Neural progenitor cell (in vitro differentiated cells): Measurements from ENCODE around the gene PTPN11. TPM values are rescaled to one million over a fixed set of nuclear protein-coding genes. Genes with fewer than 3 reads are reported as not detected.
"Not testable (repeated sequence)": the region's sequence is repeated elsewhere in the genome, so short reads cannot be mapped to it uniquely, and the experiment has no call there.

Experiments
- DNase-seq: peaks from one replicate; pipeline ENCODE4 v3.0.0-alpha.2; 2016; ENCODE audit warnings: low spot score
- H2AFZ ChIP-seq: fragments of 200-600 bp; sonication (generic); replicated peaks from 2 replicates; pipeline ENCODE4 v1.6.1; 2016; ENCODE audit warnings: antibody characterized with exemption
- H3F3A ChIP-seq: fragments of 200-600 bp; sonication (generic); 2 replicates; pipeline ENCODE4 v1.6.1; 2016; ENCODE audit warnings: antibody characterized with exemption, low read depth
- H3K27ac ChIP-seq: fragments of 200-600 bp; sonication (generic); 2 replicates; pipeline ENCODE4 v1.5.1; 2016; ENCODE audit warnings: mild to moderate bottlenecking
- H3K27me3 ChIP-seq: fragments of 200-600 bp; sonication (generic); 2 replicates; pipeline ENCODE4 v1.6.1; 2016; ENCODE audit warnings: mild to moderate bottlenecking, moderate library complexity
- H3K36me3 ChIP-seq: fragments of 200-600 bp; sonication (generic); 2 replicates; pipeline ENCODE4 v1.5.1; 2016
- H3K4me1 ChIP-seq: fragments of 200-600 bp; sonication (generic); 2 replicates; pipeline ENCODE4 v1.6.1; 2016; ENCODE audit warnings: mixed run types
- H3K4me2 ChIP-seq: fragments of 200-600 bp; sonication (generic); 2 replicates; pipeline ENCODE4 v1.6.1; 2016
- H3K4me3 ChIP-seq: fragments of 200-600 bp; sonication (generic); 2 replicates; pipeline ENCODE4 v1.5.1; 2016
- H3K79me2 ChIP-seq: fragments of 200-600 bp; sonication (generic); 2 replicates; pipeline ENCODE4 v1.6.1; 2016; ENCODE audit warnings: low read depth
- H3K9ac ChIP-seq: fragments of 200-600 bp; sonication (generic); 2 replicates; pipeline ENCODE4 v1.6.1; 2016
- H3K9me3 ChIP-seq: fragments of 200-600 bp; sonication (generic); 2 replicates; pipeline ENCODE4 v1.5.1; 2016; ENCODE audit warnings: low read depth
- H4K20me1 ChIP-seq: fragments of 200-600 bp; sonication (generic); 2 replicates; pipeline ENCODE4 v1.6.1; 2016; ENCODE audit warnings: low read depth
- H3K27ac Mint-ChIP-seq: 3 replicates; pipeline ENCODE4 v1.8.0; 2021; ENCODE audit warnings: mixed read lengths
- H3K27me3 Mint-ChIP-seq: 2 replicates; pipeline ENCODE4 v1.8.0; 2022; ENCODE audit warnings: low read depth, mild to moderate bottlenecking, inconsistent platforms, moderate library complexity, mixed read lengths; ENCODE audit not compliant: insufficient read depth
- H3K36me3 Mint-ChIP-seq: 3 replicates; pipeline ENCODE4 v1.8.0; 2021; ENCODE audit warnings: mixed read lengths
- H3K4me1 Mint-ChIP-seq: 3 replicates; pipeline ENCODE4 v1.8.0; 2021; ENCODE audit warnings: mixed read lengths
- H3K4me3 Mint-ChIP-seq: 3 replicates; pipeline ENCODE4 v1.8.0; 2021; ENCODE audit warnings: mild to moderate bottlenecking, moderate library complexity, mixed read lengths
- H3K9me3 Mint-ChIP-seq: 3 replicates; pipeline ENCODE4 v1.8.0; 2020; ENCODE audit warnings: mixed read lengths
- CTCF ChIP-seq: fragments of 200-600 bp; sonication (generic); IDR thresholded peaks from 2 replicates; pipeline ENCODE4 v1.5.1; 2017; ENCODE audit warnings: antibody characterized with exemption, mild to moderate bottlenecking
- EZH2 ChIP-seq: fragments of 200-600 bp; sonication (generic); IDR thresholded peaks from 2 replicates; pipeline ENCODE4 v1.6.1; 2017; ENCODE audit warnings: antibody characterized with exemption, mild to moderate bottlenecking, moderate library complexity
- EZH2phosphoT487 ChIP-seq: fragments of 200-600 bp; sonication (generic); IDR thresholded peaks from 2 replicates; pipeline ENCODE4 v1.6.1; 2017; ENCODE audit warnings: antibody characterized with exemption
- total RNA-seq: library from RNA; depleted of rRNA; stranded (reverse); fragments of >200 nt; gene quantifications from 2 replicates; pipeline ENCODE4 v1.2.3, GENCODE V29; 2015; ENCODE audit warnings: low replicate concordance

Gene PTPN11
- total RNA-seq, 1 donor from 2014 or later, result 85.2 TPM

- no peak for TF ChIP-seq EZH2phosphoT487
- TF ChIP-seq CTCF, result no peak
- H3K27me3 Mint-ChIP-seq, result peaks cover 12% of the 10 kb centered on the region
- peaks cover 3% of the 10 kb centered on the region for H4K20me1 ChIP-seq
- H3K4me3 ChIP-seq, result no peak overlapping the region
- no peak overlapping the region for H3K27ac Mint-ChIP-seq
- peaks cover 2% of the 10 kb centered on the region for H3K4me1 Mint-ChIP-seq
- H3K27ac ChIP-seq, result no peak overlapping the region
- H3K9me3 ChIP-seq, result no peaks in the 10 kb centered on the region
- H3K4me2 ChIP-seq, result no peak overlapping the region
- H3K79me2 ChIP-seq, result peaks cover 15% of the 10 kb centered on the region
- no peaks in the 10 kb centered on the region for H3K9me3 Mint-ChIP-seq
- H3K27me3 ChIP-seq, result no peaks in the 10 kb centered on the region
- DNase-seq, result no peak
- peaks cover 15% of the 10 kb centered on the region for H3F3A ChIP-seq
- H3K9ac ChIP-seq, result no peak overlapping the region
- H3K36me3 Mint-ChIP-seq, result peaks cover 2% of the 10 kb centered on the region
- no peaks in the 10 kb centered on the region for H3K4me1 ChIP-seq
- no peaks in the 10 kb centered on the region for H3K36me3 ChIP-seq
- H3K4me3 Mint-ChIP-seq, result no peak overlapping the region
- no peak overlapping the region for H2AFZ ChIP-seq
Observed at GRCh38 chr12:112413855-112414625, 4.7 kb upstream of the PTPN11 start.

DNA sequence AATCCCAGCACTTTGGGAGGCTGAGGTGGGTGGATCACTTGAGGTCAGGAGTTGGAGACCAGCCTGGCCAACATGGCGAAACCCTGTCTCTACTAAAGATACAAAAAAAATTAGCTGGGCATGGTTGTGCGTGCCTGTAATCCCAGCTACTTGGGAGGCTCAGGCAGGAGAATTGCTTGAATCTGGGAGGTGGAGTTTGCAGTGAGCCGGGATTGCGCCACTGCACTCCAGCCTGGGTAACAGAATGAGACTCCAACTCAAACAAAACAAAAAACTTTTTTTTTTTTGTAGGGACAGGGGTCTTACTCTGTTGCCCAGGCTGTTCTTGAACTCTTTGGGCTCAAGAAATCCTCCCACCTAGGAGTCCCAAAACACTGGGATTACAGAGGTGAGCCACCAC lies 3.3 kb upstream of the PTPN11 start:
- not testable (repeated sequence) for H3K4me2 ChIP-seq, H3K4me1 ChIP-seq, H3K27me3 Mint-ChIP-seq, H3K27ac ChIP-seq, H3K36me3 ChIP-seq, H3K9ac ChIP-seq, H3K9me3 ChIP-seq, H3K27me3 ChIP-seq, H3K4me1 Mint-ChIP-seq, DNase-seq, H3K4me3 Mint-ChIP-seq, H3K4me3 ChIP-seq, H3K36me3 Mint-ChIP-seq, H2AFZ ChIP-seq, H3K27ac Mint-ChIP-seq, H3K9me3 Mint-ChIP-seq
- H3K79me2 ChIP-seq, result peaks cover 26% of the 10 kb centered on the region
- peaks cover 14% of the 10 kb centered on the region for H3F3A ChIP-seq
- H4K20me1 ChIP-seq, result peaks cover 10% of the 10 kb centered on the region

DNA sequence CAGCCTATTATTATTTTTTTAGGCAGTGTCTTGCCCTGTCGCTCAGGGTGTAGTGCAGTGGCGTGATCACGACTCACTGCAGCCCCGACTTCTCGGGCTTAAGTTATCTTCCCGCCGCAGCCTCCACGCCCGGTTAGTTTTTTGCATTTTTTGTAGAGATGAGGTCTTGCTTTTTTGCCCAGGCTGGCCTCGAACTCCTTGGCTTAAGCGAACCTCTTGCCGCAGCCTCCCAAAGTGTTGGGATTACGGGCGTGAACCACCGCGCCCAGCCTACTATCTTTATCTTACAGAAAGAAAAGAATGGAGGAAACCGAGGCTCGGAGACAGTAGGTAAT lies 507 bp upstream of the PTPN11 start:
- peaks cover 2% of the 10 kb centered on the region for H3K36me3 Mint-ChIP-seq
- H3K27ac Mint-ChIP-seq, result peak overlapping the region; percentile 87
- H3K4me3 ChIP-seq, result peak overlapping the region; percentile 99
- H3K9ac ChIP-seq, result peak overlapping the region; percentile 91
- peak overlapping the region; percentile 96 for H2AFZ ChIP-seq
- H3K4me2 ChIP-seq, result peak overlapping the region; percentile 82
- H3K79me2 ChIP-seq, result peaks cover 54% of the 10 kb centered on the region
- H3K4me3 Mint-ChIP-seq, result peak overlapping the region; percentile 95
- no peak for TF ChIP-seq CTCF
- TF ChIP-seq EZH2, result no peak
- no peak for TF ChIP-seq EZH2phosphoT487
- H3K27ac ChIP-seq, result peak overlapping the region; percentile 90
- H3K36me3 ChIP-seq, result no peaks in the 10 kb centered on the region
- no peaks in the 10 kb centered on the region for H3K9me3 Mint-ChIP-seq
- peaks cover 13% of the 10 kb centered on the region for H3K4me1 Mint-ChIP-seq
- peaks cover 8% of the 10 kb centered on the region for H3F3A ChIP-seq
- peaks cover 38% of the 10 kb centered on the region for H4K20me1 ChIP-seq
- H3K27me3 Mint-ChIP-seq, result peaks cover 6% of the 10 kb centered on the region
- peaks cover 6% of the 10 kb centered on the region for H3K4me1 ChIP-seq
- no peaks in the 10 kb centered on the region for H3K27me3 ChIP-seq
- DNase-seq, result no peak
- H3K9me3 ChIP-seq, result no peaks in the 10 kb centered on the region
